Neural progenitor cell (in vitro differentiated cells): ENCODE data around the gene E2F1. TPM values are rescaled to one million over a fixed set of nuclear protein-coding genes. Genes with fewer than 3 reads are reported as not detected.

ENCODE experiments used
- DNase-seq: peaks from one replicate; pipeline ENCODE4 v3.0.0-alpha.2; 2016; ENCODE audit warnings: low spot score
- H2AFZ ChIP-seq: fragments of 200-600 bp; sonication (generic); replicated peaks from 2 replicates; pipeline ENCODE4 v1.6.1; 2016; ENCODE audit warnings: antibody characterized with exemption
- H3F3A ChIP-seq: fragments of 200-600 bp; sonication (generic); 2 replicates; pipeline ENCODE4 v1.6.1; 2016; ENCODE audit warnings: antibody characterized with exemption, low read depth
- H3K27ac ChIP-seq: fragments of 200-600 bp; sonication (generic); 2 replicates; pipeline ENCODE4 v1.5.1; 2016; ENCODE audit warnings: mild to moderate bottlenecking
- H3K27me3 ChIP-seq: fragments of 200-600 bp; sonication (generic); 2 replicates; pipeline ENCODE4 v1.6.1; 2016; ENCODE audit warnings: mild to moderate bottlenecking, moderate library complexity
- H3K36me3 ChIP-seq: fragments of 200-600 bp; sonication (generic); 2 replicates; pipeline ENCODE4 v1.5.1; 2016
- H3K4me1 ChIP-seq: fragments of 200-600 bp; sonication (generic); 2 replicates; pipeline ENCODE4 v1.6.1; 2016; ENCODE audit warnings: mixed run types
- H3K4me2 ChIP-seq: fragments of 200-600 bp; sonication (generic); 2 replicates; pipeline ENCODE4 v1.6.1; 2016
- H3K4me3 ChIP-seq: fragments of 200-600 bp; sonication (generic); 2 replicates; pipeline ENCODE4 v1.5.1; 2016
- H3K79me2 ChIP-seq: fragments of 200-600 bp; sonication (generic); 2 replicates; pipeline ENCODE4 v1.6.1; 2016; ENCODE audit warnings: low read depth
- H3K9ac ChIP-seq: fragments of 200-600 bp; sonication (generic); 2 replicates; pipeline ENCODE4 v1.6.1; 2016
- H3K9me3 ChIP-seq: fragments of 200-600 bp; sonication (generic); 2 replicates; pipeline ENCODE4 v1.5.1; 2016; ENCODE audit warnings: low read depth
- H4K20me1 ChIP-seq: fragments of 200-600 bp; sonication (generic); 2 replicates; pipeline ENCODE4 v1.6.1; 2016; ENCODE audit warnings: low read depth
- H3K27ac Mint-ChIP-seq: 3 replicates; pipeline ENCODE4 v1.8.0; 2021; ENCODE audit warnings: mixed read lengths
- H3K27me3 Mint-ChIP-seq: 2 replicates; pipeline ENCODE4 v1.8.0; 2022; ENCODE audit warnings: low read depth, mild to moderate bottlenecking, inconsistent platforms, moderate library complexity, mixed read lengths; ENCODE audit not compliant: insufficient read depth
- H3K36me3 Mint-ChIP-seq: 3 replicates; pipeline ENCODE4 v1.8.0; 2021; ENCODE audit warnings: mixed read lengths
- H3K4me1 Mint-ChIP-seq: 3 replicates; pipeline ENCODE4 v1.8.0; 2021; ENCODE audit warnings: mixed read lengths
- H3K4me3 Mint-ChIP-seq: 3 replicates; pipeline ENCODE4 v1.8.0; 2021; ENCODE audit warnings: mild to moderate bottlenecking, moderate library complexity, mixed read lengths
- H3K9me3 Mint-ChIP-seq: 3 replicates; pipeline ENCODE4 v1.8.0; 2020; ENCODE audit warnings: mixed read lengths
- CTCF ChIP-seq: fragments of 200-600 bp; sonication (generic); IDR thresholded peaks from 2 replicates; pipeline ENCODE4 v1.5.1; 2017; ENCODE audit warnings: antibody characterized with exemption, mild to moderate bottlenecking
- EZH2 ChIP-seq: fragments of 200-600 bp; sonication (generic); IDR thresholded peaks from 2 replicates; pipeline ENCODE4 v1.6.1; 2017; ENCODE audit warnings: antibody characterized with exemption, mild to moderate bottlenecking, moderate library complexity
- EZH2phosphoT487 ChIP-seq: fragments of 200-600 bp; sonication (generic); IDR thresholded peaks from 2 replicates; pipeline ENCODE4 v1.6.1; 2017; ENCODE audit warnings: antibody characterized with exemption
- total RNA-seq: library from RNA; depleted of rRNA; stranded (reverse); fragments of >200 nt; gene quantifications from 2 replicates; pipeline ENCODE4 v1.2.3, GENCODE V29; 2015; ENCODE audit warnings: low replicate concordance

The E2F1 gene
- total RNA-seq, 1 donor from 2014 or later: 9.7 TPM

GRCh38 chr20:33679758-33680485, 6.3 kb downstream of the E2F1 start:
- no peak overlapping the region for H3K4me3 ChIP-seq
- no peak for DNase-seq
- peaks cover 5% of the 10 kb centered on the region for H3K36me3 Mint-ChIP-seq
- H3K27ac Mint-ChIP-seq: no peak overlapping the region
- no peaks in the 10 kb centered on the region for H3K9me3 Mint-ChIP-seq
- H3K27ac ChIP-seq: no peak overlapping the region
- TF ChIP-seq EZH2phosphoT487 (no peak), CTCF (no peak), EZH2 (no peak)
- no peaks in the 10 kb centered on the region for H3K36me3 ChIP-seq
- H3F3A ChIP-seq: peaks cover 24% of the 10 kb centered on the region
- H3K9me3 ChIP-seq: no peaks in the 10 kb centered on the region
- peaks cover 17% of the 10 kb centered on the region for H3K4me1 ChIP-seq
- no peaks in the 10 kb centered on the region for H3K27me3 ChIP-seq
- no peak overlapping the region for H3K4me2 ChIP-seq
- peaks cover under 1% of the 10 kb centered on the region for H3K27me3 Mint-ChIP-seq
- H3K9ac ChIP-seq: no peak overlapping the region
- H3K4me3 Mint-ChIP-seq: no peak overlapping the region
- H2AFZ ChIP-seq: no peak overlapping the region
- peaks cover 92% of the 10 kb centered on the region for H4K20me1 ChIP-seq
- peaks cover 40% of the 10 kb centered on the region for H3K79me2 ChIP-seq
- H3K4me1 Mint-ChIP-seq: peaks cover 42% of the 10 kb centered on the region

- H3K4me3 ChIP-seq: no peak overlapping the region
- H3K4me2 ChIP-seq: no peak overlapping the region
- H3K27me3 Mint-ChIP-seq: peaks cover 5% of the 10 kb centered on the region
- H3K27me3 ChIP-seq: no peaks in the 10 kb centered on the region
- no peaks in the 10 kb centered on the region for H3K9me3 Mint-ChIP-seq
- no peak overlapping the region for H3K27ac ChIP-seq
- H4K20me1 ChIP-seq: peaks cover 80% of the 10 kb centered on the region
- H3F3A ChIP-seq: peaks cover 27% of the 10 kb centered on the region
- no peak for DNase-seq
- H3K79me2 ChIP-seq: peaks cover 22% of the 10 kb centered on the region
- no peaks in the 10 kb centered on the region for H3K9me3 ChIP-seq
- H3K36me3 ChIP-seq: no peaks in the 10 kb centered on the region
- H3K4me1 ChIP-seq: peaks cover 16% of the 10 kb centered on the region
- H2AFZ ChIP-seq: no peak overlapping the region
- peaks cover 5% of the 10 kb centered on the region for H3K36me3 Mint-ChIP-seq
- peaks cover 43% of the 10 kb centered on the region for H3K4me1 Mint-ChIP-seq
- H3K27ac Mint-ChIP-seq: no peak overlapping the region
- TF ChIP-seq EZH2phosphoT487: no peak
- TF ChIP-seq EZH2: no peak
- no peak for TF ChIP-seq CTCF
- no peak overlapping the region for H3K4me3 Mint-ChIP-seq
- H3K9ac ChIP-seq: no peak overlapping the region
Observed at GRCh38 chr20:33677991-33678702, 8.0 kb downstream of the E2F1 start.

- Histone ChIP-seq H3K27me3 (no peaks in the 10 kb centered on the region), H3K79me2 (peaks cover 10% of the 10 kb centered on the region), H3K9ac (no peak overlapping the region), H4K20me1 (peaks cover 68% of the 10 kb centered on the region), H2AFZ (no peak overlapping the region), H3K36me3 (no peaks in the 10 kb centered on the region), H3K4me3 (no peak overlapping the region), H3F3A (peaks cover 27% of the 10 kb centered on the region), H3K9me3 (no peaks in the 10 kb centered on the region), H3K4me2 (no peak overlapping the region), H3K4me1 (peaks cover 23% of the 10 kb centered on the region), H3K27ac (no peak overlapping the region)
- Mint-ChIP-seq H3K4me1 (peaks cover 43% of the 10 kb centered on the region), H3K27me3 (peaks cover 8% of the 10 kb centered on the region), H3K36me3 (peaks cover 5% of the 10 kb centered on the region), H3K9me3 (no peaks in the 10 kb centered on the region), H3K4me3 (peak overlapping the region; percentile 21), H3K27ac (no peak overlapping the region)
- no peak for TF ChIP-seq EZH2phosphoT487
- TF ChIP-seq EZH2: no peak
- no peak for TF ChIP-seq CTCF
- no peak for DNase-seq
Observed at GRCh38 chr20:33676652-33677645, 9.2 kb downstream of the E2F1 start.
